Hematopoietic multipotent progenitor cell treated with erythropoietin and hydrocortisone succinate and interleukin-3 and kit ligand, for 15 days (in vitro differentiated cells): ENCODE results near the gene LAMA2.

Experiments
- DNase-seq: peaks from one replicate; pipeline ENCODE4 v3.0.0-alpha.2; 2015; ENCODE audit warnings: low spot score

The LAMA2 gene

GRCh38 chr6:128882991-128883611, at the start of gene LAMA2:
TSS of gene LAMA2 (plus strand) at chr6:128883138. CDS start at chr6:128883246, 108 bp downstream.
- no peak for DNase-seq

- no peak for DNase-seq
Measured at GRCh38 chr6:128836761-128837160, 46.2 kb upstream of the LAMA2 start.

GRCh38 chr6:128841518-128841917, 41.4 kb upstream of the LAMA2 start:
- no peak for DNase-seq

- no peak for DNase-seq
Measured at GRCh38 chr6:128844598-128844997, 38.3 kb upstream of the LAMA2 start.

- no peak for DNase-seq
Measured at GRCh38 chr6:128847431-128848210, 35.3 kb upstream of the LAMA2 start.

- no peak for DNase-seq
Measured at GRCh38 chr6:128848212-128848935, 34.6 kb upstream of the LAMA2 start.

- DNase-seq = no peak
Measured at GRCh38 chr6:128855581-128856085, 27.3 kb upstream of the LAMA2 start.

- no peak for DNase-seq
Measured at GRCh38 chr6:128857806-128858205, 25.1 kb upstream of the LAMA2 start.

- no peak for DNase-seq
Measured at GRCh38 chr6:128860782-128861181, 22.2 kb upstream of the LAMA2 start.

GRCh38 chr6:128863983-128864382, 19.0 kb upstream of the LAMA2 start:
- no peak for DNase-seq

GRCh38 chr6:128870746-128871145, 12.2 kb upstream of the LAMA2 start:
- DNase-seq = no peak

GRCh38 chr6:128874863-128875262, 8.1 kb upstream of the LAMA2 start:
- DNase-seq = no peak

GRCh38 chr6:128882560-128882959, 378 bp upstream of the LAMA2 start:
- DNase-seq = no peak

- no peak for DNase-seq
Measured at GRCh38 chr6:128883906-128884305, 968 bp downstream of the LAMA2 start.

GRCh38 chr6:128885381-128885780, 2.4 kb downstream of the LAMA2 start:
- DNase-seq = no peak

- DNase-seq = no peak
Measured at GRCh38 chr6:128886706-128887105, 3.8 kb downstream of the LAMA2 start.

GRCh38 chr6:128888444-128889175, 5.7 kb downstream of the LAMA2 start:
- DNase-seq = no peak

GRCh38 chr6:128889870-128890269, 6.9 kb downstream of the LAMA2 start:
- DNase-seq = no peak

- DNase-seq = no peak
Measured at GRCh38 chr6:128892079-128892478, 9.1 kb downstream of the LAMA2 start.

GRCh38 chr6:128899341-128900050, 16.6 kb downstream of the LAMA2 start:
- DNase-seq = no peak

- no peak for DNase-seq
Measured at GRCh38 chr6:128903715-128904114, 20.8 kb downstream of the LAMA2 start.
